ENCODE measurements around the gene DDR2.
A peak's percentile ranks its signal among the peaks of the same experiment; 100 is the strongest.

The DDR2 gene

GRCh38 chr1:162696286-162696862 lies 64.1 kb downstream of the DDR2 start:
- peak overlapping the region; percentile 7 for H3K4me3 ChIP-seq

GRCh38 chr1:162697140-162697895 lies 65.1 kb downstream of the DDR2 start:
- no peak for TF ChIP-seq CTCF (IDR thresholded peaks at IDR 0.05)

More at GRCh38 chr1:162696286-162696862, 64.1 kb downstream of the DDR2 start:
- DNase-seq (ENCODE audit: low spot score): peak; percentile 84
- no peak for TF ChIP-seq CTCF (IDR thresholded peaks at IDR 0.05)
- peak overlapping the region; percentile 45 to 68 for H3K27ac ChIP-seq

GRCh38 chr1:162699366-162699765 lies 67.1 kb downstream of the DDR2 start:
- DNase-seq (ENCODE audit: low spot score): no peak
- H3K27ac ChIP-seq: no peak overlapping the region
- no peak overlapping the region for H3K4me3 ChIP-seq
- TF ChIP-seq CTCF (IDR thresholded peaks at IDR 0.05): no peak

More at GRCh38 chr1:162697140-162697895, 65.1 kb downstream of the DDR2 start:
- DNase-seq (ENCODE audit: low spot score): no peak
- peak overlapping the region in 1 of 2 donors; percentile 68 for H3K27ac ChIP-seq
- no peak overlapping the region for H3K4me3 ChIP-seq

- DNase-seq (ENCODE audit: low spot score): no peak
- TF ChIP-seq CTCF (IDR thresholded peaks at IDR 0.05): no peak
- Histone ChIP-seq H3K27ac (no peak overlapping the region), H3K4me3 (no peak overlapping the region)
Observed at GRCh38 chr1:162700131-162700530, 67.9 kb downstream of the DDR2 start.

GRCh38 chr1:162701286-162701685 lies 69.0 kb downstream of the DDR2 start:
- Histone ChIP-seq H3K4me3 (no peak overlapping the region), H3K27ac (no peak overlapping the region)
- no peak for TF ChIP-seq CTCF (IDR thresholded peaks at IDR 0.05)
- no peak for DNase-seq (ENCODE audit: low spot score)

- Histone ChIP-seq H3K27ac (no peak overlapping the region), H3K4me3 (no peak overlapping the region)
- no peak for DNase-seq (ENCODE audit: low spot score)
- no peak for TF ChIP-seq CTCF (IDR thresholded peaks at IDR 0.05)
Observed at GRCh38 chr1:162702628-162703027, 70.4 kb downstream of the DDR2 start.

- DNase-seq (ENCODE audit: low spot score): no peak
- H3K27ac ChIP-seq: no peak overlapping the region
- no peak for TF ChIP-seq CTCF (IDR thresholded peaks at IDR 0.05)
- H3K4me3 ChIP-seq: no peak overlapping the region
Observed at GRCh38 chr1:162703708-162704107, 71.4 kb downstream of the DDR2 start.

All from coronary artery (tissue), 2 donors.